KBM-7 (cell line): ENCODE results near the gene OR9Q1.

Source experiments
- DNase-seq: peaks from one replicate; pipeline ENCODE4 v3.0.0-alpha.2; 2015
- in situ Hi-C: fragments of 300-500 bp; cut with MboI; formaldehyde crosslinking; loops from 2 replicates; pipeline ENCODE4 v1.14.3; 2020; ENCODE audit warnings: low sequenced_read_pairs, low pct_unique_long_range_greater_than_20kb, mixed read lengths

OR9Q1 gene

GRCh38 chr11:58097437-58097836, 73.8 kb downstream of the OR9Q1 start:
- in situ Hi-C loops: no loop called here
- DNase-seq: no peak

GRCh38 chr11:58121096-58121495, 97.4 kb downstream of the OR9Q1 start:
- in situ Hi-C loops: no loop called here
- no peak for DNase-seq

- DNase-seq: no peak
- in situ Hi-C loops: no loop called here
Observed at GRCh38 chr11:58125469-58125868, 101.8 kb downstream of the OR9Q1 start, which contains the start of gene OR9I1. Gene OR9I1 (minus strand): TSS chr11:58125530. CDS start chr11:58119444, 6,086 bp downstream.

GRCh38 chr11:58127350-58127749, 103.7 kb downstream of the OR9Q1 start:
- in situ Hi-C loops: no loop called here
- DNase-seq: no peak

- no peak for DNase-seq
- in situ Hi-C loops: no loop called here
Observed at GRCh38 chr11:58133309-58134076, 109.8 kb downstream of the OR9Q1 start.

GRCh38 chr11:58134151-58134550, 110.5 kb downstream of the OR9Q1 start:
- in situ Hi-C loops: no loop called here
- DNase-seq: no peak

- in situ Hi-C loops: no loop called here
- no peak for DNase-seq
Observed at GRCh38 chr11:58135171-58135570, 111.5 kb downstream of the OR9Q1 start.

- no peak for DNase-seq
- in situ Hi-C loops: no loop called here
Observed at GRCh38 chr11:58142761-58143160, 119.1 kb downstream of the OR9Q1 start.

- in situ Hi-C loops: no loop called here
- no peak for DNase-seq
Observed at GRCh38 chr11:58152781-58153180, 129.1 kb downstream of the OR9Q1 start.

- DNase-seq: no peak
- in situ Hi-C loops: no loop called here
Observed at GRCh38 chr11:58164389-58164788, 140.7 kb downstream of the OR9Q1 start.

GRCh38 chr11:58164990-58165389, 141.3 kb downstream of the OR9Q1 start:
- no peak for DNase-seq
- in situ Hi-C loops: no loop called here

- in situ Hi-C loops: no loop called here
Observed at GRCh38 chr11:58165504-58166106, 141.9 kb downstream of the OR9Q1 start.

GRCh38 chr11:58177409-58178054, 153.9 kb downstream of the OR9Q1 start:
- no peak for DNase-seq
- in situ Hi-C loops: no loop called here

More at GRCh38 chr11:58165504-58166106, 141.9 kb downstream of the OR9Q1 start:
- DNase-seq: no peak

- in situ Hi-C loops: no loop called here
Observed at GRCh38 chr11:58178444-58178843, 154.8 kb downstream of the OR9Q1 start.

GRCh38 chr11:58179648-58180047, 156.0 kb downstream of the OR9Q1 start:
- DNase-seq: no peak
- in situ Hi-C loops: no loop called here

More at GRCh38 chr11:58178444-58178843, 154.8 kb downstream of the OR9Q1 start:
- no peak for DNase-seq

GRCh38 chr11:58186938-58187337, 163.3 kb downstream of the OR9Q1 start:
- no peak for DNase-seq
- in situ Hi-C loops: no loop called here

GRCh38 chr11:58188770-58189169, 165.1 kb downstream of the OR9Q1 start, which contains the start of gene OR9Q2:
Gene OR9Q2 (plus strand): TSS chr11:58189070. CDS start chr11:58190491, 1,421 bp downstream.
- in situ Hi-C loops: no loop called here
- no peak for DNase-seq

GRCh38 chr11:58192229-58192628, 168.5 kb downstream of the OR9Q1 start:
- no peak for DNase-seq
- in situ Hi-C loops: no loop called here

GRCh38 chr11:58193391-58193790, 169.7 kb downstream of the OR9Q1 start:
- in situ Hi-C loops: no loop called here
- DNase-seq: no peak

GRCh38 chr11:58195939-58196338, 172.3 kb downstream of the OR9Q1 start:
- no peak for DNase-seq
- in situ Hi-C loops: no loop called here
